ENCODE results near the gene SCRG1.

SCRG1 gene

GRCh38 chr4:173410079-173410478 is 11.2 kb upstream of the SCRG1 start:
- no peak for DNase-seq (ENCODE audit: low spot score)

DNA sequence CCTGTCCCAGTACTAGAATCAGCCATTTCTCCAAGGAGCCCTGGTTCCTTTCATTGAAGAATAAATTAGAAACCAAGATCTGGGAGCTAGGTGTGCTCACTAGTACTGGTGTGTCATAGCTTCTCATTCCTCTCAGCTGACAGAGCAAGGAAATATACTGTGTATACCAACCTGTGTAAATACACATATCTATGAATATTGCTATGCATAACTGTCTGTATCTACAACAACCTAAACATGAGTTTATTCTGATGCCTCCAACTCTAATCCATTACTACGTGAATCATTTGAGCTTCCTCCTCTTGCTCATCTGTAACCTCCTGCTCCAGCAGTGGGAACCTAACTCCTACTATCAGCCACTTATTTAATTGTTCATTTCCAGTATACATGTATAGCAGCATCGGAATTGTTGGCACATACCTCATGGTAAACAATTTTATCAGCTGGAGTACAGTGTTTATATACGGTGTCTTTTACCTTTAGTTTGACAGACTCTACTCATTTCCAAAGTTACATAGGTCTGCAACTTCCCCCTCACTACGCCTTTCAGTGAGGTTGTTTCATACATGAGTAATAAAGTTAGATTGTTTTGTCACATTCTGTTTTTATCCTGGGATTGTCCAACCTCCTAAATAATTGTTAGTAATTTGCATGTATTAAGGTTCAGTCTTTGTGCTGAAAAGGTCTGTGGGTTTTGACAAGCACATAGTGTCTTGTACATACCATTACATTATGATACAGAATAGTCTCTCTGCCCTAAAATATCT is 7.1 kb upstream of the SCRG1 start:
- no peak for DNase-seq (ENCODE audit: low spot score)

DNA sequence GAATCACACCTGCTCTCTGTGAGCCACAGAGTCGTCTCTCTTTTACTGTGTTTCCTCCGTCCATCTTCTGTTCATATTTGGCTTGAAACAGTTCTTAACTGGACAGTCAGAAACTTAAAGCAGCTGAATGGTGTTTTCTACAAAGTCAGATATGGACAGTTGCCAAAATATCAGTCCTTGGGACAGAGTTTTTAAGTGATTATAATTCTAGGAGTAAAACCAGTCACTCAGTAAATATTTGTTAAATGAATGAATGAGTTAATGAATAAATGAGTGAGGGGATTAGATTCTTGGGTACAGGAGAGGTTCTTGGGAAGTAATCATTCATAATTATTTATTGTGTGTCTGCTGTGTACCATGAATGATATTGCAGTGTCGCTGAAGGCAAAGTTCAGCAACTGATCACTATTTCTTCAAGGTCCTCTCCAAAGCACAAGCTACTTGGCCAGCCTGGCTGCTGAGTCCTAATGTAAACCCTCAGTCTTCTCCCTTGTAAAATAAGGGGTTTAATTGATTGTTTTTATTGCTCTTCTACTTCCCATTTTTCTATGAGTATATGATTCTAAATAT is 5.5 kb upstream of the SCRG1 start:
- DNase-seq (ENCODE audit: low spot score), result no peak

DNA sequence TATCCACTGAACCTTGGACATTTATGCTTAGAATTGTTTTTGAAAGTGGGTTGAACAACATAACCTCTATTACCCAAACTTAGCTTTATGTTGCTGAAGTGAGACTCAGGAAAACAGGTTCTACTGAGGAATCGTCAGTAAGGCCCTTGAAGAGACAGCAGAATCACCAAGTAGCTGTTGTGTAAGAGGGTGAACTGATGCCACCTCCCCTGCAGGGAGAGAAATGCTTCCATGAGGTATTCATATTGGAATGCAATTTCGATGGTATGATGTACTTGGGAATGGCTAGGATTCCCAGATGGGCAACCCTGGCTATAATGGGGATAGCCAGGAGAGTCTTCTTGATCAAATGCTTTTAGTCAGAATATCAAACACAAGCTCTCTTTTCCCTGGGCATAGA is 4.1 kb upstream of the SCRG1 start:
- no peak for DNase-seq (ENCODE audit: low spot score)

- DNase-seq (ENCODE audit: low spot score), result no peak
Measured at GRCh38 chr4:173401063-173401462, 2.1 kb upstream of the SCRG1 start.

- DNase-seq (ENCODE audit: low spot score), result no peak
Measured at GRCh38 chr4:173398220-173398619, 696 bp downstream of the SCRG1 start.

GRCh38 chr4:173397604-173398003 is 1.3 kb downstream of the SCRG1 start:
- DNase-seq (ENCODE audit: low spot score), result no peak

DNA sequence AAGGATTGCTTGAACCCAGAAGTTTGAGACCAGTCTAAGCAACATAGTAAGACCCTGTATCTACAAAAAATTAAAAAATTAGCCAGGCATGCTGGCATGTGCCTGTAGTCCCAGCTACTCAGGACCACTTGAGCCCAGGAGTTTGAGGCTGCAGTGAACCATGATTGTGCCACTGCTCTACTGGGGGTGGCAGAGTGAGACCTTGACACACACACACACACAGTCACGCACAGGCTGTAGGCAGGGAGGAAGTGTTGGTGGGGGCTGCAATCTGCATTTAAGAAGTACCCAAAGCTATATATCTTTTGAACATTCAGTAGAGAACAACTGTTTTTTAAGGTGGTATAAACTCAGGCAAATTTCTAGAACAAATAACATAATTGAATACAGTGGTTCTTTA is 7.2 kb downstream of the SCRG1 start:
- DNase-seq (ENCODE audit: low spot score), result no peak

GRCh38 chr4:173386751-173387150 is 12.2 kb downstream of the SCRG1 start:
- DNase-seq (ENCODE audit: low spot score), result no peak

DNA sequence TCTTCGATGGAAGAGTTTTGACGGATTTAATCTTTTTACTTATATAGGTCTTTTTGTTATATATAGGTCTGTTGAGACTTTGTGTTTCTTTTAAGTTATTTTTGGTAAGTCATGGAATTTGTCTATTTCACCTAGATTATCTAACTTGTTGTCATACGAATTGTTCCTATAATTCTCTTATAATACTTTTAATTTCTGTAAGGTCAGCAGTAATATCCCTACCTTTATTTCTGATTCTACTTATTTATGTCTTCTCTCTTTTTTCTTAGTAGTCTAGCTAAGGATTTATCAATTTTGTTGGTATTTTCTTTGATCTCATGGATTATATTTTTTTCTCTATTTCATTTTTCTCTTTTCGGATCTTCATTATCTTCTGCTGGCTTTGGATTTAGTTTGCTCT is 16.6 kb downstream of the SCRG1 start:
- no peak for DNase-seq (ENCODE audit: low spot score)

DNA sequence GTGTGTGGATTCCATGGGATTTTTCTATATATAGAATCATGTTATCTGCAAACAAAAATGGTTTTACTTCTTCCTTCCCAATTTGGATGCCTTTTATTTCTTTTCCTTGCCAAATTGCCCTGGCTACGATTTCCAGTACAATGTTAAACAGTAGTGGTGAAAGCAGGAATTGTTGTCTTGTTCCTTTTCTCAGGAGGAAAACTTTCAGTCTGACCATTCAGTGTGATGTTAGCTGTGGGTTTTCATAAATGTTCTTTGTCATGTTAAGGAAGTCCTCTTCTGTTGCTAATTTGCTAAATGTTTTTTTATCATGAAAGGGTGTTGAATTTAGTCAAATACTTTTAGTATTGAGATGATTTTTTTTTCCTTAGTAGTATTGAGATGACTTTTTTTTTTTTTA is 17.3 kb downstream of the SCRG1 start:
- DNase-seq (ENCODE audit: low spot score), result no peak

DNA sequence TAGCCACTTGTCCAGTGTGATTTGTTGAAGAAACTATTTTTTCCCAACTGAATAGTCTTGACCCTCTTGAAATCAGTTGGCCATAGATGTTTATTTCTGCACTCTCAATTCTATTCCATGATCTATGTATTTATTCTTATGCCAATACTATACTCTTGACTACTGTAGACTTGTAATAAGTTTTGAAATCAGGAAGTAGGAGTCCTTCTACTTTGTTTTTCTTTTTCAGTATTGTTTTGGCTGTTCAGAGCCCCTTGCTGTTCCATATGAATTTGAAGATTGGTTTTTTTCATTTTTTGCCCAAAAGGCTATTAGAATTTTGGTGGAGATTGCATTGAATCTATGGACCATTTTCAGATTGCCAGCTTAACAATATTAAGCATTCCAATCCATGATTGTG is 17.9 kb downstream of the SCRG1 start:
- no peak for DNase-seq (ENCODE audit: low spot score)

GRCh38 chr4:173379929-173380328 is 19.0 kb downstream of the SCRG1 start:
- no peak for DNase-seq (ENCODE audit: low spot score)

GRCh38 chr4:173374588-173374987 is 24.3 kb downstream of the SCRG1 start:
- no peak for DNase-seq (ENCODE audit: low spot score)

DNA sequence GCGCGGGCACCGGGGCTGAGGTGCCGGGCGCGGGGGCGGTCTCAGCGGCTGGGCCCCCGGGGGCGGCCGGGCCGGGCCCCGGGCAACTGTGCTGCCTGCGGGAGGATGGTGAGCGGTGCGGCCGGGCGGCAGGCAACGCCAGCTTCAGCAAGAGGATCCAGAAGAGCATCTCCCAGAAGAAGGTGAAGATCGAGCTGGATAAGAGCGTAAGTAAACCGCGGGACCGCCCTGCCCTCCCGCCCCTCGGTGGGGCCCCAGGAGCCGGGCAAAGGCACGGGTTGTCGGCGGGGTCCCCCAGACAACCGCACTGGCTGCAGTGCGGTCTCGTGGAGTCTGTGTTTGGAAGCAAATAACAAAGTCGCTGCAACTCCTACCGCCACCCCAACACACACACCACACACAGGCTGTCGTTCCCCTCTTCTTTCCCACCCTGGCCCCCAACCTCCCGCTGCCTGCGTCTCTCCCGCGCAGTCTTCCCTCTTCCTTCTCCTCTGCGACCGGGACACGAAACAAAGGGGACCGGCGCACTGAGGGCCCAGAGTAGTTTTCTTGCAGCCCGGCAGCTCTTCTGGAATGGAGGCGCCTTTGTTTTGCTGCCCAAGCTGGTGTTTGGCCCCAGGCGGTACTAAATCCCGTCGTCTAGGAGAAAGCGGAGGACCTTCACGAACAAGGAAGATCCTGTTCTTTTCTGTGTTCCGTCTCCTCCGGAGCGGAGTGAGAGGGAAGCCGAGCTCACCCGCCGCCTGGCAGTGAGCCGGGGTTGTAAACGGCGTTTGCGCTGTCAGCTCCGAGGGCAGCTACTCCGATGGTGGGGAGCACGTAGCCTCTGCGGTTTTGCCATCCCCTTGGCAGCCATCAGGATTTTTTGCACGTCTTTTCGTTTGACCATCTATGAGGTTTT is 27.4 kb downstream of the SCRG1 start:
- peak; percentile 39 for DNase-seq (ENCODE audit: low spot score)

- DNase-seq (ENCODE audit: low spot score), result peak; percentile 82
Measured at GRCh38 chr4:173370477-173371291, 28.2 kb downstream of the SCRG1 start, which contains the start of gene SAP30. SAP30 (plus strand) TSS chr4:173370954; CDS start chr4:173371183, 229 bp downstream.

DNA sequence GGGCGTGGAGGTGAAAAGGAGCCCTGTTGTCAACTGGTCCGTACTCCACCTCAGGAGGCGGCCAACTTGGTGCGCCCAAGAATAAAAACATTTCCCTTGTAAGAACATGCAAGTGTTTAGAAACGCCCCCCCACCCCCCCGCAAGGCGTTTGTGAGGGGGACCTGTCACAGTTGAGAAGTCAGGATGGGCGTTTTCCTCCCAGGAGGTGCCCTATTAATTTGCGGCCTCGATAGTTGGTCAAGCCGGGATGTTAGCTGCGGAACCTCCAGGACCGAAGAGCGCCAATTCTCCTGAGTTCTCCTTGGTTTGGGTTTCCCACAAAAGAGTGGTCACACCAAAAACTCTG is 28.8 kb downstream of the SCRG1 start:
- peak; percentile 6 for DNase-seq (ENCODE audit: low spot score)

- DNase-seq (ENCODE audit: low spot score), result no peak
Measured at GRCh38 chr4:173367946-173368345, 31.0 kb downstream of the SCRG1 start.

DNA sequence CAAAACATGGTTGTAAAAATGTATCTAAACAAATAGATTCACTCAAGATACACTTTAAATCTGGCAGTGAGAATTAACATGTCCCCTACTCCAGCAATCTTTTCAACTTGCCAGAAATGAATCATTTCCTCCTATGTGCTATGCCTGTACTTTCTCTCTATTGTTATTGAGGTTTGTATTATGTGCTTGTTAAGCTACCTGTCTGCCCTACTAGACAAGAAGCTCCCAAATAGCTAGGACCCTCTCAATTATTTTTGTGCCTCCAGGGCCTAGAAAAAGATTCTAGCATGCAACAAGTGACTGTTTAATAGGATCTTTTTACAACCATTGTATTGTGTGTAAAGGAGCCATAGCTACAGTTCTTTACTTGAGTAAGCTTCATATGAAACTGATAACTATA is 31.6 kb downstream of the SCRG1 start:
- no peak for DNase-seq (ENCODE audit: low spot score)

DNA sequence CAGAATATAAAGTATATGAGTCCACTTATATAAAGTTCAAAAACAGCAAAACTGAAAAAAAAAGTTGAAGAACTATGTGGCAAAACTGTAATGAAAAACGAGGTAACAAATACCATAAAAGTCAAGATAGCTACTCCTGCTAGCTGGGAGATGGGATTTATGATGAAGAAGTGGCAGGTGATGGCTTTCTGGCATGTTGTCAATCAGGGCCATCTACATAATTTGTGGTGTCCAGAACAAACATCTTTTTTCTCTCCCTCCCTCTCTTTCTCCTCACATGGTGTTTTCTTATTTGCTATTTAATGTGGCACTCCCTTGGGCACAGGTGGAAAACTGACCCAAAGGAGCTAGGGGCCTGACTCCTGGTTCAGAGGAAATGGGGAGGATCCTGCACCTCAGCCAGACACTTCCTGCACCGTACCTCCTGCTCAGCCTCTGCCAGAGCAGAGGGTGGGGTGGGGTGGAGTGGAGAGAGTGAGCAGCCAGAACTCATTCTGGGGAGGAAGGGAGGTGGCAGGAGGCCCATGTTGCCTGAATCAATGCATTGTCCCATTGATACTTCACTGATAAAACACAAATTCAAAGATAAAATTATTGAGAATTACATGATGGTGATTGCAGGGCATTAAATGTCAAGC is 33.4 kb downstream of the SCRG1 start:
- DNase-seq (ENCODE audit: low spot score), result no peak

DNA sequence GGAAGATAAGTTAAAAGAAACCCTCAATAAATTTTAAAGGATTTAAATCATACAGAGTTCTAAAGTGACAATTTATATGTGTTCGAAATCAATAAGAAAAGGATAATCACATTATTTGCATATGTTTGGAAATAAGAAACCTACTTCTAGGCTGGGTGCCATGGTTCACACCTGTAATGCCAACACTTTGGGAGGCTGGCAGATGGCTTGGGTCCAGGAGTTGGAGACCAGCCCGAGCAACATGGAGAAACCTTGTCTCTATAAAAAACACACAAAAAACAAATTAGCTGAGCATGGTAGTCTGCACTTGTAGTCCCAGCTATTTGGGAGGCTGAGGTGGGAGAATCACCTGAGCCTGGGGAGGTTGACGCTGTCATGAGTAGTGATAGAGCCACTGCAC is 36.2 kb downstream of the SCRG1 start:
- no peak for DNase-seq (ENCODE audit: low spot score)
